DMS79 treated with DMSO at 0.1 percent for 48 hours (cell line): ENCODE measurements around the gene DICER1.

Experiments
- DNase-seq: peaks from one replicate; lab custom pipeline; 2025; lab: John Stamatoyannopoulos, UW

DICER1 gene

GRCh38 chr14:95056476-95056875 is 100.9 kb downstream of the DICER1 start:
- peak; percentile 95 for DNase-seq

DNA sequence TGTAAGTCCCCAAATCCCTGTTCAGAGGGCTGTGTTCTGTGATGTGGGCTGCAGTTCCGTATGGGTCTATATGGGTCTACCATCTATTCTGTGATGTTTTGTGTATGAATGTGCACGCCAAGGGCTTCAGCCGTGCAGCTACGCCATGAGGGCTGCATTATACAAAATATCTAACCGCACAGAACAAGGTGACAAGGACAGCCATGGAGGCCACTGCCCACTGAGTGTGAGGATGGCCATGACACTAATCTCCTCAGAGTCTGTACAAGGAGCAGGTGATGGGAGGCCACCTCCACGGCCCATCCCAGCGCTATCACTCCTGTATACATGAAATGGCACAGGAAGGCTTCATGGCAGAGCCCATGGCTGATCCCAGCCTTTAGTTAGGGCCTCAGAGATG is 102.0 kb downstream of the DICER1 start:
- DNase-seq = no peak

GRCh38 chr14:95054346-95055280 is 102.7 kb downstream of the DICER1 start:
- no peak for DNase-seq

DNA sequence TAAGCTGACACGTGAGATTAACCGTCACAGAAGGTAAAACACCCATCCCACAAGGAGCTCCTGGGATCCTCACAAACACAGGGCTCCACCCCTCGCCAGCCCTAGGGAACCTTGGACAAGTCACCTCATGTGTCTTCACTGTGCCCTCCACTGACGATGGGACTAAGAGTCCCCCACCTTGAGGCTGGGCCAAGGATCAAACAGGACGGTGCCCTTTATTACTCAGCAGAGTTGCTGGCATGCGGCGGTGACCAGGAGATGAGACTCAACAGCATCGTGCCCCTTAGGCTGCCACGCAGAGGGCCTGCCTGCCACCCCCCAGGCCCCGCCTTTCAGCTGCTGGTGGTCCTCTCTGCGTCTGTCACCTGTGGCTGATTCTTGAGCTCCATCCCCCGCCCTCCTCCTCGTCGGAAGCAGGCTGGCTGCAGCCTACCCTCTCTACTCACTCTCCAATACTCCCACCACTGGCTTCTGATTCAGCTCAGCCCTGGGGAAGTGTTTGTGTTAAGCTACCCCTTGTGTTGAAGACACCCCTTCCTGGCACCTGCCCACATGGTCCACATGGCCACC is 105.2 kb downstream of the DICER1 start:
- peak; percentile 23 for DNase-seq

DNA sequence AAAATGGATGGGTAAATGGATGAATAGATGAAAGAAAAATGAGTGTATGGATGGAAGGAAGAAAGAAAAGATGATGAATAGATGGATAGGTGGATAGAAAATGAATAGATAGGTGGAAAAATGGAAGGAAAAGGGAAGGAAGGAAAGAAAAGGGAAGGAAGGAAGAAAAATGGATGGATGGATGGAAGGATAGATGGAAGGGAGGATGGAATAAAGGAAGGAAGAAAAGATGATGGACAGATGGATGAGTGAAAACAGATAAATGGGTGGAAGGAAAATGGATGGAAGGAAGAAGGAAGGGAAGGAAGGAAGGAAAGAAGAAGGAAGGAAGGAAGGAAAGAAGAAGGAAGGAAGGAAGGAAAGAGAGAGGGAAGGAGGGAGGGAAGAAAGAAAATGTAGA is 107.4 kb downstream of the DICER1 start:
- no peak for DNase-seq

DNA sequence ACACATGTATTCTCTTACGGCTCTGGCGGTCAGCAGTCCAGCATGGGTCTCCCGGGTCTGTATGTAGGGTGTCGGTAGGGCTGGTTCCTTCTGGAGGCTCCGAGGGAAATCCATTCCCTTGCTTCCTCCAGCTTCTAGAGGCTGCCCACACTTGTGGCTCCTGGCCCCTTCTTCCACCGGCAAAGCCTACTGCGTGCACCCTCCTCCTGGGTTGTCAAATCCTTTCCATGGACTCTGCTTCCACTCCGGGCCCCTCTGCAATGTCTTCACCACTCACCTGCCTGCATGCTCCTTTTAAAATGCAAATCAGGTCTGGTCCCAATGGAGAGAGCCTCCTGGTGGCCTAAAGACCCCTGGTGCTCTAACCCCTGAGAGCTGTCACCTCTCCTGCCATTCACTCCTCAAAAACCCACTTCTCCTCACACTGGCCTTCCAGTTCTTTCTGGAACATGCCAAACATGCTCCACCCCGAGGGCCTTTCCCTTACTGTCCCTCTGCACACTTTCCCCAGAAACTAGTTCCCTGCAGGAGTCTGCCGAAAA is 108.5 kb downstream of the DICER1 start:
- DNase-seq = no peak

DNA sequence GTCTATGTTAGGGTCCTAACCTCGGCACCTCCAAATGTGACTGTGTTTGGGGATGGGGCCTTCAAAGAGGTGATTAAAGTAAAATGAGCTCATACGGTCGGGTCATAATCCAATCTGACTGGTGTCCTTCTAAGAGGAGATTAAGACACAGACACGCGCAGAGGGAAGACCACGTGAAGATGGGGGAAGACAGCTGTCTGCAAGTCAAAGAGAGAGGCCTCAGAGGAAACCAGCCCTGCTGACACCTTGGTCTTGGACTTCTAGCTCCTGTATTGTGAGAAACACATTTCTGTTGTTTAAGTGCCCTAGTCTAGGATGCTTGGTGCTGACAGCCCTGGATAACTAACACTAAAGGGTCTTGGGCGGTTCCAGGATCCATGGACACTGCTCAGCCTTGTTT is 109.6 kb downstream of the DICER1 start:
- DNase-seq = no peak

DNA sequence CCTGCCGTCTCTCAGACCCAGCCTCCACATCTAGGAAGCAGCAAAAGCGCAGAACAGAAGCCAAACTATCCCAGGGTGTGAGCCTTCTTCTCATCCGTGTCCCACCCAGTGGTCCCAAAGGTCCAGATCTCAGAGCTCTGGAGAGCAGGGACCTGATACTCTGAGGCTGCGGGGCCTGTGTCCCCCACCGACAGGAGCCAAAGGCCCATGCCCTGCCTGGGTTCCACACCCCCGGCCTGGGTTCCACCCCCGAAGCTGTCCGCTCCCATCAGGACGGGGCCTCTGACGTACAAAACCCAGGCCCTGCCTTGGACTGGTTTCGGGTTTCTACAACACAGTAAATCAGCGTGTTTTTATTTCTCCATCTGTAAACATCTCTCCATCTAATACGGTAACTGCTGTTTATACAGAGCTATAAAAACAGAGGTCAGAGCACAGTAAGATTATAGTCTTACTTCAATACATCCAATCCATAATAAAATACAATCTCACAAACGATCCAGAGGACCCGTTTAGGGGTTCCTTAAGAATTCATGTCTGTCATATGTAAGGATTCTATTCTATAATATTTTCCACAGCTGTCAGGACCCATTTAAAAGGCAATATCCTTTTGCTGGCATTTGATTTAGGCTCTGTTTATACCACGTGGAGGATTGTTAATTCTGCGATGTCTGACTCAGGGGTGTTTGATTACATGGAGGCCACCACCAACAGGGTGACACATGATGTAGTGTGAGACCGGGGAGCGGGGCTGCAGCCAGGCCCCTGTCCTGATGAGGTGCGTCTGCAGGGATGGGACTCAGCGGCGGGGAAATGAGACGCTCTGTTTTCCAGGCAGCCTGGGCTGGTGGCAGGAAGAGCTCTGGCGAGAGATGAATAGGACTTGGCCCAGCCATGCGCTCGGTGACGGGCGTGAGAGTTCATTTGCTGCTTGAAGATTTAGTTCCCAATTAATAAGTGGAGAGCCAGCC is 110.3 kb downstream of the DICER1 start:
- no peak for DNase-seq

- no peak for DNase-seq
Measured at GRCh38 chr14:95045836-95046430, 111.4 kb downstream of the DICER1 start.

DNA sequence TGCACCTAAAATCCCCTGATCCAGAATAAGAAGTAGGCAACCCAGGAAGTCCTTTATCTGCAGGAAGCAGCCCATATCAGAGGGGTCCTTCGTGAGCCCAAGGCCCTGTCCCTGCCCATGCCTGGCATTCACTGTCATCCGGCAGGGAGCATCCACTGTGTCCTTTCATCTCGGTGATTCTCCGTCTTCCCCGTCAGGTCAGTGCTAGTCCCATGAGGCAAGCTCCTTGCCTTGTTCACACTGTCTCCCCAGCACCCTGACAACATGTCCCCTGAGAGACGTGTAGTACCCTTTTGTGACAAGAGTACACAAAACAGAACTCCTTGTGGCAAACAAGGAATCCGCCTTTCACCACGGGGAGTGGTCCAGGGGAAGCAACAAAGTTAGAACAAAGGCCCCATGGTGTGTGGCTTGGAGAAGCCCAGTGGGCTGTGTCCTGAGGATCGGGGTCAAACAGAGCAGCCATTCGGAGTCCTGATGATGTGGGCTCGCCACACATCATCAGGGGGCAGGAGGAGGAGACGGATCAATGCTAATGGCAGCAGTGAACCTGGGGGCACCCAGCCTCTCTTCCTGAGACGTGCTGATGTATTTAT is 112.1 kb downstream of the DICER1 start:
- DNase-seq = no peak

DNA sequence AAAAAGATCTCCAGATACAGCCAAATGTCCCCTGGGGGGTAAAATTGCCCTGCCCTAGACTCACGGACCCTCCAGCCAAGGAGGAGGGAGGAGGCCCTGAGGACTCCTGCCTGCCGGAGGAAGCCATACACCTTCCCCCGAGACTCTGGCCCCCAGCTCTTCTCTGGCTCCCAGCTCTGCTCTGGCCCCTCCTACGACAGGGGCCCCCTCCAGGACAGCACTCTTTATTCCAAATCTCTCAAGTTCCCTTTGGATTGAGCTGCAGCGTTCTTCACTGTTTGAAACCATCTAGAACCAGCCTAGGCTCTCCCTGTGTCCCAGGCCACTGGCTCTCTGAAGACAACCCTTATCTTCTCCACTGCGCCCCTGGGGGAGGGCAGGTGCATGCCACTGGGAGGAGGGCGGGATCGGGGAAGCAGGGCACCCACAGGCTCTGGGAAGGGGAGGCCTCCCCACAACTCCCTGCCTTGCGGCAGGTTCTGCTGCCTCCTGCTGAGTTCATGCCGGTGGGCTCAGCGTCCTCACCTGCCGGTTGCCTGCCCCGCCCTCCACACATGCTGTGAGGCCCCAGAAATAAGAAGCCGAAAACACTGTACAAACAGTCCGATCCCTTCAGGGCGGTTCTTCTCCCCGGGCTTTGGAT is 112.7 kb downstream of the DICER1 start:
- DNase-seq = peak; percentile 30

- DNase-seq = no peak
Measured at GRCh38 chr14:95043732-95044462, 113.4 kb downstream of the DICER1 start.

DNA sequence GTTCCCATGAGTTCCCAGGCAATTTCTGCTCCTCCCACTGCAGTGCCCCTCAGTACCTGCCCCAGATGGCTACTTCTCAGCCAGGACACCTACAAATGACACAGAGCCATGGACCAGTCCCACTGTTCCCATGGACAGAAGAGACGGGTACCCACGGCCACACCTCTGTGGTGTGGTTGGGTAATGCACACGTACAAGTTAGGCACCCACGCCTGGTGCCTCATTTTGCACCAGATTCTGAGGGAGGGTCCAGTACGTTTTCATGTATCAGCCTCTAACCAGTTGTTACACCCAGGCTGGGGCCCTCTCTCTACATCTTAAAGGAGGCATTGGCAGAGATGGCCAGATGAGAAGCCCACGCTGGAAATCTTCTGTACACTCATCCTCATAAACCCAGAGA is 114.0 kb downstream of the DICER1 start:
- DNase-seq = no peak

GRCh38 chr14:95041477-95042020 is 115.8 kb downstream of the DICER1 start:
- DNase-seq = no peak

GRCh38 chr14:95040708-95041476 is 116.4 kb downstream of the DICER1 start:
- DNase-seq = no peak

- DNase-seq = no peak
Measured at GRCh38 chr14:95039993-95040348, 117.4 kb downstream of the DICER1 start.

- DNase-seq = no peak
Measured at GRCh38 chr14:95039259-95039992, 117.9 kb downstream of the DICER1 start.

- DNase-seq = no peak
Measured at GRCh38 chr14:95038521-95039250, 118.6 kb downstream of the DICER1 start.
